NT2/D1 (cell line): ENCODE measurements around the gene MARK3.
"Not testable (repeated sequence)": the region's sequence is repeated elsewhere in the genome, so short reads cannot be mapped to it uniquely, and the experiment has no call there.

Experiments used
- DNase-seq: peaks from one replicate; pipeline ENCODE4 v3.0.0-alpha.2; 2011; ENCODE audit warnings: low read depth, low spot score
- H3K27me3 ChIP-seq: 2 replicates; pipeline ENCODE4 v1.6.0; 2011; ENCODE audit warnings: mild to moderate bottlenecking; ENCODE audit not compliant: insufficient read length, insufficient read depth
- H3K36me3 ChIP-seq: 2 replicates; pipeline ENCODE4 v1.6.1; 2011; ENCODE audit warnings: mild to moderate bottlenecking, low read length, mixed read lengths; ENCODE audit not compliant: insufficient read depth, insufficient read length
- H3K4me1 ChIP-seq: 2 replicates; pipeline ENCODE4 v1.5.1; 2011; ENCODE audit not compliant: insufficient read depth, insufficient read length
- H3K4me3 ChIP-seq: 2 replicates; pipeline ENCODE4 v1.5.1; 2011; ENCODE audit warnings: low read depth; ENCODE audit not compliant: insufficient read length
- H3K9ac ChIP-seq: 2 replicates; pipeline ENCODE4 v1.6.0; 2011; ENCODE audit warnings: low read depth; ENCODE audit not compliant: insufficient read length
- H3K9me3 ChIP-seq: 2 replicates; pipeline ENCODE4 v1.5.1; 2011; ENCODE audit warnings: mild to moderate bottlenecking, low read length; ENCODE audit not compliant: insufficient read depth
- SUZ12 ChIP-seq: IDR thresholded peaks from 2 replicates; pipeline ENCODE4 v1.6.1; 2011; ENCODE audit not compliant: insufficient read length, insufficient read depth; ENCODE audit errors: extremely low read depth
- YY1 ChIP-seq: IDR thresholded peaks from 2 replicates; pipeline ENCODE4 v1.6.1; 2011; ENCODE audit not compliant: insufficient read length, insufficient read depth
- ZNF274 ChIP-seq: IDR thresholded peaks from 2 replicates; pipeline ENCODE4 v1.6.1; 2011; ENCODE audit warnings: mild to moderate bottlenecking, low read depth, low read length

MARK3 gene

DNA sequence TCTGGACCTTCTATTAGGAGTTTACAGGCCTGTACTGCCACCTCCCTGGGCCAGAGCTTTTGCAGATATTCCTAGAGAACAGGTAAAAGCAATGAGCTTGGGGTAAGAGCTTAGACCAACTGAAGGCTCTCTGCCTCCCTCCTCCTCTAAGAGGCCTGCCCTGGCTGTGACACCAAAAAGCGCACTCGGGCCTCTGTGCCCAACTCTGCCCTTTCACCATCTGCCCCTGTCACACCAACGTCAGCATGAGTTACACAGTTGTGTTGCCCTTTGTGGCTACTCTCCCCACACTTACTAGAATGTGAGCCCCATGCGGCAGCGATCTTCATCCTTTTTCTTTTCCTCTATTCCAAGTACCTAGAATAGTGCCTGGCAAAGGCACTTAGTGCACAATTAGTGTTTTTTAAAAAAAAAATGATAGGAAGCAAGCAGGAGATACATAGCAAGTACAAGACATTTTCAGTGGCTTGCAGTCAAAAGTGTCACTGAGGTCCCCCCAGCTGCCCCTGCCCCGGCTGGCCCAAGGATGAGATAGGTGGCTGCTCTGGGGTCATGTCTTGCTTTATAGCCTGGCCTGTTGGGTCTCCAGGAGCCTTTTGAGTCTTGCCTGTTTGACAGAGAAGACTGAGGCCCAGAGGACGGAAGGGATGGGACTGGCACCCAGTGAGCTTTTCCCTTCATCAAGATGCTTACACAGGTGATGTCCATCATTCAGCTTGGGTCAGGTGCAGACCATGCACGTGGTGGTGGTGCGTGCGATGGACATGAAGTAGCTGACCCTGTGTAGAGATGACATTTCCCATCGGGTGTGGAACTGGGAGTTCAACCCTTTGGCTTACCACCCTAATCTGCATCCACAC is 124.9 kb downstream of the MARK3 start:
- Histone ChIP-seq H3K4me3 (no peak overlapping the region), H3K9me3 (no peaks in the 10 kb centered on the region), H3K9ac (no peak overlapping the region), H3K27me3 (no peaks in the 10 kb centered on the region), H3K4me1 (peaks cover 5% of the 10 kb centered on the region), H3K36me3 (peaks cover 53% of the 10 kb centered on the region)
- no peak for DNase-seq
- TF ChIP-seq SUZ12 (no peak), ZNF274 (no peak), YY1 (no peak)

DNA sequence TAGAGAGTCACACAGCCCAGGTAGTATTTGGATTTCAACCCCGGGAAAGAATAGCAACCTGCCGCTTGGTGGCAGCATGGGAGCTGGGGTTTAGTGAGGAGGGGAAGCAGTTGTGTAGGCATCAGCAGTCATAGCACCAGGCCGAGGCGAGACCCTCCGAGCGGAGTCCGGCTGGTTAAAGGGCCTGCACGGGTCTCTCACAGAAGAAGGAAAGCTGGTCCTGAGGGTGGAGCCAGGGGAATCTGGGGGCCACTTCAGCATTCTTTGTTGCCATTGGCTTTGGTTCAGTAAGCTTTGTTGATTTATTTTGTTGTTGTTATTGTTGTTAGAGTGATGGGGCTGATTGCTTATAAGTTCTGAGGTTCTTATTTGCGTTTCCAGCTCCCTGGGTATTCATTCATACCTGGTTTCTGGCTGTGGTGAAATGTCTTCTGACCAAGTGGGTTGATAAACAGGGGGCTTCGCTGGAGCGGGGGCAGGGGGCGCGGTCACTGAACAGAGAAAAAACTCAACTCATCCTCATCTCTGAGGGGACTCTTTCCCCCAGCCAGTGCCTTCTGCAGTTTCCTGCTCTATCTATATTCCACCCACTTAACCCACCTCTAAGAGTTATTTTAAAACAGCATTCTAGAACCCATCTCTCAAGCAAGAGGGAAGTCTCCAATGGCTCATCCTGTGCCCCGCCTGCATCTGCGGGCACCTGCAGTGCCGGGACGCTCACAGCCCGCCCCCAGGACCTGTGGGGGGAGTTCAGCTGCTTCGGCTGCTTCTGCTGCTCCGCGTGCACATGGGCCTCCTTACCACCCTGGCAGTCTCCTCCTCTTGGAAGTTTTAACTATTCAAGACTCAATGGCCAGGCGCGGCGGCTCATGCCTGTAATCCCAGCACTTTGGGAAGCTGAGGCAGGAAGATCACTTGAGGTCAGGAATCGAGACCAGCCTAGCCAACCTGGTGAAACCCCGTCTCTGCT is 125.8 kb downstream of the MARK3 start:
- Histone ChIP-seq H3K27me3 (no peaks in the 10 kb centered on the region), H3K4me1 (peaks cover 6% of the 10 kb centered on the region), H3K4me3 (no peak overlapping the region), H3K36me3 (peaks cover 48% of the 10 kb centered on the region), H3K9ac (no peak overlapping the region), H3K9me3 (no peaks in the 10 kb centered on the region)
- no peak for DNase-seq
- no peak for TF ChIP-seq SUZ12
- TF ChIP-seq ZNF274: no peak
- no peak for TF ChIP-seq YY1

DNA sequence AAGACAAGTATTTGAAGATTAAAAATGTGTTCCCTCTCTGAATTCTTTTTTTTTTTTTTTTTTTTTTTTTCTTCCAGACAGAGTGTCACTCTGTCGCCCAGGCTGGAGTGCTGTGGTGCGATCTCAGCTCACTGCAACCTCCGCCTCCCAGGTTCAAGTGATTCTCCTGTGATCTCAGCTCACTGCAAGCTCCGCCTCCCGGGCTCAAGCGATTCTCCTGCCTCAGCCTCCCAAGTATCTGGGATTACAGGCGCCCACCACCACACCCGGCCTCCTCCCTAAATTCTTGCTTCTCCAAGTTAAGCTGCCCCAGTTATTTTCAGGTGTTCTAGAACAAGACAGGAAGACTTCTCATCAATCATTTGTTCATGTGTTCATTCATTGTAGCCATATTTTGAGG is 127.0 kb downstream of the MARK3 start:
- H3K4me3 ChIP-seq, H3K9me3 ChIP-seq, H3K4me1 ChIP-seq, DNase-seq, H3K9ac ChIP-seq, H3K27me3 ChIP-seq: not testable (repeated sequence)
- H3K36me3 ChIP-seq: peaks cover 47% of the 10 kb centered on the region

DNA sequence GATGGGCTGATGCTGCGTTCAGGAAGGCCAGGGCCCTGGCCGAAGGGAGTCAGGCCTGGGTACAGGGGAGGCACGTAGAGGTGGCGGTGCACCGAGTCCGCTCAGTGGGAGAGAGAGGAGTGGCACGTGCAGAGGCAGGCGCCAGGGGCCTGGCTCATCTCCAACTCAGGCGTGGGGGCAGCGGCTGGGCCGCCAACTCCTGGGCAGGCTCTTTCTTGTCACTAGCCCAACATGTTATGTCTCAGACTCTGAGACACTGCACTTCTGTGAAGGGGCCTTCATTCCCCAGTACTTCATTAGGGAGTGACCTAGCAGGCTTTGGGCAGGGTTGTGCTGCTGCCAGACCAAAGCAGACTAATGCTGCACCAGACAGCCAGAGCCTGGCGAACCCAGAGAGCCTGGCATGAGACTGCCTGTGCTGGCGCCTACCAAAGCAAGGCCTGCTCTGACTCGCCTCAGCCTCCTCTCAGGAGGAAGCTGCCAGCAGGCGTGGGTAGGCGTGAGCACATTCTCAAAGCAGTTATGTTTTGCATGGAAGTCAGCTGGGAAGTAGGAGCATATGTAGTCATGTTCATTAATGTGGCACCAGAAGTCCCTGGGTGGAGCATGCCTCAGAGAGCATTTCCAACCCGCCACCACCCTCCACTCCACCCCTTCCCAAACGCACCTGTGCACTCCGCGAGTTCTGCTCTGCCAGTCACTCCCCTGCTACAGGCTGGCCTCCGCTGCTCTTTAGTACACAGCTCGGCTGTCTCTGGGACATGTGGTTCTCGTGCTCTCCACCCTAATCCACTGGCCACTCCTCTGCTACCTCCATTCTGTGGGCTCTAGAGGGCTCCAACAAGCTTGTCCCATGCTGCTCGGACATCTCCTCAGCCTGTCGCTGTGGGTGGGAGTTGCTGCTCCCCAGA is 127.7 kb downstream of the MARK3 start:
- DNase-seq: no peak
- Histone ChIP-seq H3K36me3 (peaks cover 39% of the 10 kb centered on the region), H3K9me3 (no peaks in the 10 kb centered on the region), H3K9ac (peak overlapping the region; percentile 50), H3K4me1 (peaks cover 11% of the 10 kb centered on the region), H3K27me3 (no peaks in the 10 kb centered on the region), H3K4me3 (no peak overlapping the region)
- TF ChIP-seq SUZ12 (no peak), ZNF274 (no peak), YY1 (no peak)

- no peak for DNase-seq
- no peaks in the 10 kb centered on the region for H3K9me3 ChIP-seq
- H3K36me3 ChIP-seq: peaks cover 33% of the 10 kb centered on the region
- TF ChIP-seq YY1 (no peak), ZNF274 (no peak), SUZ12 (no peak)
- no peaks in the 10 kb centered on the region for H3K27me3 ChIP-seq
- no peak overlapping the region for H3K4me3 ChIP-seq
- peaks cover 19% of the 10 kb centered on the region for H3K4me1 ChIP-seq
- H3K9ac ChIP-seq: no peak overlapping the region
These were observed 129.6 kb downstream of the MARK3 start for GRCh38 chr14:103514596-103515421.

DNA sequence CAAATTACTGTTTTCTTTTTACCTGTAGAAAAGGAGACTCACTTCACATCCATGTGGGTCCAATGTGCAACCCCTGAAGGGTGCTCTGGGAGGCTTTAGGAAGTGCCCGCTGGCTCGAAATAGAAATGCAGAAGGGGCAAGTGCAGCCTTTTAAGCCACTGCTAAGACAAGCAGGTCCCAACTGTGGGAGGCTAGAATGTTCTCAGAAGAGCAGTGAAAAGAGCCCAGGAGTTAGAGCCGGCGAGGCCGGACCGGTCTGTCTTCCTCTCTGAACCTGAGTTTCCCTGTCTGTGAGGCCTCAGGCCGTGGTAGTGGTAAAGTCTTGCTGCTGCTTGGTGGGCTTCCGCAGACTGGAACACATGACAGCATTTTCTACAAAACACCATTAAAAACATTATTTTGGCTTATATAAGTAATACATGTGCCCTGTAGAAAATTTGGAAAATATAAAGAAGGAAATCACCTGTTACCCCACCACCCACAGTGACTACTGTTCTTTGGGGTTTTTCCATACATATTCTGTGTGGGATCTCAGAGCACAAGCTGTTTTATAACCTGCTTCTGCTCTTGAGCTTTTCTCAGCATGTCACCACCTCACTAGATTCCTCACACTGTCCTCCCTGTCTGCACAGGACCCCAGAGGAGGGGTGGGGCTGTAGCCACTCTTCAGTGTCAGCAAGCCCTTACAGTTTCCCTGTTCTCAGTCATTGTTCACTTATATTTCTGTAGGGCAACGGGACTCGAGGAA is 131.4 kb downstream of the MARK3 start:
- H3K9ac ChIP-seq: peak overlapping the region; percentile 45
- TF ChIP-seq SUZ12: no peak
- no peak for TF ChIP-seq YY1
- no peak for TF ChIP-seq ZNF274
- no peaks in the 10 kb centered on the region for H3K27me3 ChIP-seq
- no peak for DNase-seq
- H3K9me3 ChIP-seq: no peaks in the 10 kb centered on the region
- H3K4me1 ChIP-seq: peaks cover 21% of the 10 kb centered on the region
- no peak overlapping the region for H3K4me3 ChIP-seq
- H3K36me3 ChIP-seq: peaks cover 25% of the 10 kb centered on the region
